OCI-LY3 (cell line): ENCODE measurements around the gene SHANK2.

Experiments used
- EZH2phosphoT487 ChIP-seq: fragments of 200-600 bp; shearing (Covaris generic); IDR thresholded peaks from 2 replicates; pipeline ENCODE4 v1.6.1; 2018; ENCODE audit warnings: antibody characterized with exemption, mixed run types, low read depth
- TF ChIP-seq, protein P1 (sequence below): fragments of 200-600, 300-600 bp; sonication (generic); IDR thresholded peaks from 2 replicates; pipeline ENCODE4 v1.5.1; 2014; ENCODE audit warnings: antibody characterized with exemption, low read length, low read depth

DNA sequence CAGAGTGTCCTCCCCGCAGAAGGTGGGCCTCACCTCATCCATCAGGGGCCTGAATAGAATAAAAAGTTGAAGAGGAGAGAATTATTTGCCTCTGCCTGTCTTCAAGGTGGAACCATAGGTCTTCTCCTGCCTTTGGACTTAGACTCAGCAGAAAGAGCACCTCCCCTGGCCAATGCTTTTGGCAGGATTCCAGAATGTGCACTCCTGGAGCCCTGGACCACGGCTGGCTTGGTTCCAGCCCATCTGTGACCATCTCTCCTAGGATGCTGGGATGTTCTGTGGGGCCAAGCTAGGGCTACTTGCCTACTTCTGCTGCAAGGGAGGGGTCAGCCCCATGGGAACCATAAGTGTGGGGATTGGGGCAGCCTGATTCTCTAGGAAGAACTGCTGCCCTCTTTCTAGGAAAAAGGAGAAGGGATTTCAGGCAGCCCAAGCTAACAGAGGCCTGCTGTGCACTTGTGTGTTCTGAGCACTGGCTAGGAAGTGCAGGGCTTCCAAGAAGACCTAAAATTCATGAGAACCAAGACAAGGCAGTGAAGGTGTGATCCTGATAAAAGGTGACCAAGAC, 32.2 kb upstream of the SHANK2 start:
- TF ChIP-seq, protein P1, sequence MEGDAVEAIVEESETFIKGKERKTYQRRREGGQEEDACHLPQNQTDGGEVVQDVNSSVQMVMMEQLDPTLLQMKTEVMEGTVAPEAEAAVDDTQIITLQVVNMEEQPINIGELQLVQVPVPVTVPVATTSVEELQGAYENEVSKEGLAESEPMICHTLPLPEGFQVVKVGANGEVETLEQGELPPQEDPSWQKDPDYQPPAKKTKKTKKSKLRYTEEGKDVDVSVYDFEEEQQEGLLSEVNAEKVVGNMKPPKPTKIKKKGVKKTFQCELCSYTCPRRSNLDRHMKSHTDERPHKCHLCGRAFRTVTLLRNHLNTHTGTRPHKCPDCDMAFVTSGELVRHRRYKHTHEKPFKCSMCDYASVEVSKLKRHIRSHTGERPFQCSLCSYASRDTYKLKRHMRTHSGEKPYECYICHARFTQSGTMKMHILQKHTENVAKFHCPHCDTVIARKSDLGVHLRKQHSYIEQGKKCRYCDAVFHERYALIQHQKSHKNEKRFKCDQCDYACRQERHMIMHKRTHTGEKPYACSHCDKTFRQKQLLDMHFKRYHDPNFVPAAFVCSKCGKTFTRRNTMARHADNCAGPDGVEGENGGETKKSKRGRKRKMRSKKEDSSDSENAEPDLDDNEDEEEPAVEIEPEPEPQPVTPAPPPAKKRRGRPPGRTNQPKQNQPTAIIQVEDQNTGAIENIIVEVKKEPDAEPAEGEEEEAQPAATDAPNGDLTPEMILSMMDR = no peak
- TF ChIP-seq EZH2phosphoT487 = no peak
